Placental epithelial cell (primary cell): ENCODE results near the gene C1QBP. TPM values are rescaled to one million over a fixed set of nuclear protein-coding genes. Genes with fewer than 3 reads are reported as not detected.

Experiments
- total RNA-seq: library from RNA; depleted of rRNA; stranded (reverse); fragments of >200 nt; gene quantifications from 2 replicates; pipeline ENCODE4 v1.2.3, GENCODE V29; 2012

C1QBP gene, protein sequence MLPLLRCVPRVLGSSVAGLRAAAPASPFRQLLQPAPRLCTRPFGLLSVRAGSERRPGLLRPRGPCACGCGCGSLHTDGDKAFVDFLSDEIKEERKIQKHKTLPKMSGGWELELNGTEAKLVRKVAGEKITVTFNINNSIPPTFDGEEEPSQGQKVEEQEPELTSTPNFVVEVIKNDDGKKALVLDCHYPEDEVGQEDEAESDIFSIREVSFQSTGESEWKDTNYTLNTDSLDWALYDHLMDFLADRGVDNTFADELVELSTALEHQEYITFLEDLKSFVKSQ
- total RNA-seq = 69.1 and 144 TPM in 2 replicates

DNA sequence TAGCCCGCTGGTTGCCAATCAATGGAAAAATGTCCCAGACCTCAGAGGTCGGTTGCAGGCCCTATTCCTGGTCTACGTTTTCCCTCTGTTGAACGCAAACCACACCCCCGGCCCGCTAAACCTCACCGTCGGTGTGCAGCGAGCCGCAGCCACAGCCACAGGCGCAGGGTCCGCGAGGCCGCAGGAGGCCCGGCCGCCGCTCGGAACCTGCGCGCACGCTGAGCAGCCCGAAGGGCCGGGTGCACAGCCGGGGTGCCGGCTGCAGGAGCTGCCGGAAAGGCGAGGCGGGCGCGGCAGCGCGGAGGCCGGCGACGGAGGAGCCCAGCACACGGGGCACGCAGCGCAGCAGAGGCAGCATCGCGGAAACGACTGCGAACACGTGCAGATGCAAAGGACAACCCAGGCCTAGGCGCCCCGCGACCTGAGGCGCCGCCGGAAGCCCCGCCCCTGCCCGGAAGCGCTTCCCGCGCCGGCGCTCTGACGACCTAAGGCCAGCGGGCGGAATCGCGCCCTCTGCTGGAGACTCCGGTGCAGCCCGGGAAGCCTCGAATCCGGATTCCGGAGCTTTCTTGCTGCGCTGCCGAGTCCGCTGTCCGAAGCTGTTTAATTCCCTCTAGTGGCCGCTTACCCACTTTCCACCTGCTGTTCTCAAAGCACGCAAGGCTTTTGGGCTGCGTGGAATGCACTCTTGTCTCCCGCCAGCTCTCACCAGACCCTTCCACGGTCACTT, at the start of gene C1QBP:
Gene C1QBP (minus strand): TSS at position 440 of the 730 bp plus-strand sequence. CDS start 82 bp downstream, at position 358.

DNA sequence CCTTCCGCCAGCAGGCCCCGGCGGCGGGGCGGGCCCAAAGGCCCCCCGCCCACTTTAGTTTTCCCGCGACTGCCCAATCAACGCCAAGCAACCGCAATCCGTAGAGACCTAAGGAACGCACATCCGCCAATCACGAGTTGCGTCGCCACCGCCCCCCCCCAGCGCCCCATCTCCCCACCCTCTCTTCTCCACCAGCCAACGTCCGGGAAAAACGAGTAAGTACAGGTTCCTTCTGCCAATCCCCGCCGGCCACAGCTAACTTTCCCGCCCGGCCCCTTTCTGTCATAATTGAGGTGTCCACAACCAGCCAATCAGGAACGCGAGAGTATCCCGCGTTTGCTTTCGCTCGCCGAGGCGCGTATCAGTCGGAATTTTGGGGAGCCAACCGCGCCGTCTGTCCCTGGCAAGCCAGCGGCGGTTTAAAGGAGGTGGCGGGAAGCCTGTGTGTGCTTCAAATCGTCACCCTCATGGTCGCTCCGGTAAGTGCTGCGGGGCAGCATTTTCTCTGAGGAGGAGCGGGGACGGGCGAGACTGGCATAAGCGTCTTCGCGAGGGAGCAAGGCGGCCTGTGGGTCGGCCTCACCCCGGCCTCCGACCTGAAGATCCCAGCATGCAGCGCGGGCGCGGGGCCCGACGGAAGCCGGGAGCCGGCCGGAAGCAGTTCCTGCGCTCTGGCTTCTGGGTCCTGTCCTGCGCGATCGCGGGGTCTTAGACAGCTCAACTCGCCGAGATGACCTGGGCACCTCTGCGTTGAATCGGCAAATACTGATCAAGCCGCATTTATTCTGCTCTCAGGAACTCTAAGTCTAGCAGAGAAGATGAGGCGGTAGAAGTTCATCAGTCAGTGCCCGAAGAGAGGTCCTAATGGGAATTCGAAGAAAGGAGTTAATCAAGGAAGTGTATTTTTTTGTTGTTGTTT, 47.5 kb upstream of the C1QBP start, which contains the start of gene MIS12:
Gene MIS12 (plus strand): TSS at position 361 of the 919 bp plus-strand sequence. CDS start 2,297 bp downstream, outside the sequence.

DNA sequence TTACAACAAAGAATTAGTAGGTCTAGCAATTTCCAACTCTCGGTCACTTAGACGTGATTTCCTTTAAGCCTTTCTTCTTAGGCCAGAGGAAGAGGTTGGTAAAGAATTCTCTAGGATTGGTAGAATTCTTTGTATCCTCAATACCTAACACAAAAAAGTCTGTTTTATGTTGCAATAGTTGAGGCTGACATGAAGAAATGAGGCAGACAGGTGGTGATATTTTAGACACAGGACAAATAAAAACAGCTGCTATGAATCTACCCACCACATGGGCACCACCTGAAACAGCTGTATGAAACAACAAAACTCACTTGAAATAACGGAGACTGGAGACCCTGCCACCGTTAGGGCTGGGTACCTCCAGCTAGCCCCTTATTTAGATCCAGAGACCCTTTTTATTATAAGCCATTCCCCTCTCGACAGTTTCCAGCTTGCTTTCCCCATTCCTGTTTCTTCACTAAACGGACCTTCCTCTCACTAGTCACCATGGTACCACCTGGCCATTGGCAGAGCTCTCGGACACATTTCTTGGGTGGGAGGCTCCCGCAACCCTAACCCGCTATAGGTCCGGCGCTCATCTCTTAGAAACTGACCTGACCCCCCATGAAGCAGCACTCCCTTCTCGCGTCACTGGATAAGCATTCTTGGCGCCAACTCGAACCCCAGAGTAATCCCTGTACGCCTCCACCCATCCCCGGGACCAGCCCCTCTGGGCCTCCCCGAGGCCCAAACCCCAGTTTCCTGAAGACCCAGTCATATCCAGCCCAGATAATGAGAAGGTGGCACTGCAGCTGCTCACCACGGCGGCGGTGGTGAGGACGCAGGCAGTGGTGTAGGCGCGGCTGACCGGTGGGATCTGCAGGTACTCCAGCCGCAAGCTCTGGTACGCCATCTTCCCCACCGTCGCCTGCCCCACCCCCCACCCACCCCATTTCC, 46.6 kb upstream of the C1QBP start, which contains the start of gene DERL2:
Gene DERL2 (minus strand): TSS at position 909 of the 936 bp plus-strand sequence. CDS start 17 bp downstream, at position 892.

DNA sequence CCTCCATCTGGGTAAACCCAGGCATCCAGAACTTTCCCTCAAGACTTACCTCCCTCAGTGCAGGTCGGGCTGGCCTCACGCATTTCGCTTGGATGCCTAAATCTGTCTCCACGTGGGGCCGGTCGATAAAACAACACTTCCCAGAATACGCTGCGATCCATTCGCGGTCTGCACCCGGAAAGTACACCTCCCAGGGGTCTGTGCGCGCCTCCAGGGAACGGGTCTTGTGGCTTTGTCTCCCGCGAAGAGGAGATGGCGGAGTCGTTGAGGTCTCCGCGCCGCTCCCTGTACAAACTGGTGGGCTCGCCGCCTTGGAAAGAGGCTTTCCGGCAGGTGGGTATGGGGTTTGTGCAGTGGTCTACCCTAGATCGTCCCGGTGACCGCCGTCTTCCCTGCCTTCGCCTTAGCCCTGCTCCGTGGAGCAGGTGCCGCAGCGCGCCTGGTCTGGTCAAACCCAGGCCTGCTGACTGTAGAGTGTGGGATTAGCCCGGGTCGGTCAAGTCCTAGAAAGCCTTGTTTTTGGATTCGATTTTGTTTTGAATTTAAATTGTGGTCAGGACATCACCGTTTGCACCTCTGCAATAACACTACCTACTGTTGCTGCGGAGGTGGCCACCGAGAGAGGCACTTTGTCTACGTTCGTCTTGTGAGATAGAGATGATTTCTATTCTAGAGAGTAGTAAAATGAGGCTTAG, 18.8 kb downstream of the C1QBP start, which contains the start of gene RPAIN:
Gene RPAIN (plus strand): TSS at position 224 of the 695 bp plus-strand sequence. CDS start 29 bp downstream, at position 253.

DNA sequence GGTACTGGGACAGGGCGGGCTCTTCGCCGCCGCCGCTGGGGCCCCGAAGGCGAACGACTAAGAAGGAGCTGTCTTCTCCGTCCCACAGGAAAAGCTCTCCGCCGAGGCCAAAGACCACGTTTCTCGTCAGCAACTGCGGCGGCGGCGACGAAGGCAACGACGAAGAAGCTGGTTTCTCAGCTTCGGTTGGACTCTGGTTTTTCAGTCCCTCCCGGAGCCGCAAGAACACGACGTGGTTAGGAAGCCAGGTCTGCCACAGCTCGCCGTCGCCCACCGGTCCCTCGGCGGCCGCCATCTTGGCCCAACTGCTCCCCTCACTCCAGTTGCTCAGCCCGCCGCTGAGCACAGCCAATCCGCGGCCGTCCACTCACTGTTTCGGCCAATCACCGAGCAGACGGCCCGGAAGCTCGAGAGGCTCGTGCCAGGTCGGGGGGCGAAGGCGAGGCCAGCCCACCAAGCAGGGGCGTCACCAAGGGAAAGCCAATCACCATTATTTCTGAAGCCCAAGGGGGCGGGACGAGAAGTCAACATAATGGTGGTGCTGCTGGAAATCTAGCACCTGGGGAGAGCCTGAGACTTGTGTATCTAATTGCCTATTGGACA, 19.5 kb downstream of the C1QBP start, which contains the start of gene NUP88:
Gene NUP88 (minus strand): TSS at position 307 of the 603 bp plus-strand sequence. CDS start 12 bp downstream, at position 295.

Other genes with a start within 250 kb of the C1QBP start
- 8.6 and 13.0 TPM in 2 replicates for gene ZNF594, start 247.3 kb downstream of the C1QBP start, total RNA-seq
- gene SCIMP, start 204.3 kb downstream of the C1QBP start, total RNA-seq = not detected in 2 replicates
- gene RABEP1, start 156.9 kb downstream of the C1QBP start, total RNA-seq = 29.8 and 36.2 TPM in 2 replicates
- 49.9 and 58.0 TPM in 2 replicates for gene NUP88, start 19.5 kb downstream of the C1QBP start, total RNA-seq
- 26.6 and 30.6 TPM in 2 replicates for gene RPAIN, start 19.0 kb downstream of the C1QBP start, total RNA-seq
- 12.6 and 16.6 TPM in 2 replicates for gene DHX33, start 29.8 kb upstream of the C1QBP start, total RNA-seq
- gene DERL2, start 47.0 kb upstream of the C1QBP start, total RNA-seq = 29.1 and 37.1 TPM in 2 replicates
- 12.0 and 14.9 TPM in 2 replicates for gene MIS12, start 47.4 kb upstream of the C1QBP start, total RNA-seq
- 2.9 and 8.6 TPM in 2 replicates for gene NLRP1, start 145.4 kb upstream of the C1QBP start, total RNA-seq